ENCODE measurements around the gene CYP4F8. TPM values are rescaled to one million over a fixed set of nuclear protein-coding genes. Genes with fewer than 3 reads are reported as not detected.
"Not testable (repeated sequence)": the region's sequence is repeated elsewhere in the genome, so short reads cannot be mapped to it uniquely, and the experiment has no call there.

The CYP4F8 gene
- total RNA-seq, 4 donors from 2014 or later = not detected

DNA sequence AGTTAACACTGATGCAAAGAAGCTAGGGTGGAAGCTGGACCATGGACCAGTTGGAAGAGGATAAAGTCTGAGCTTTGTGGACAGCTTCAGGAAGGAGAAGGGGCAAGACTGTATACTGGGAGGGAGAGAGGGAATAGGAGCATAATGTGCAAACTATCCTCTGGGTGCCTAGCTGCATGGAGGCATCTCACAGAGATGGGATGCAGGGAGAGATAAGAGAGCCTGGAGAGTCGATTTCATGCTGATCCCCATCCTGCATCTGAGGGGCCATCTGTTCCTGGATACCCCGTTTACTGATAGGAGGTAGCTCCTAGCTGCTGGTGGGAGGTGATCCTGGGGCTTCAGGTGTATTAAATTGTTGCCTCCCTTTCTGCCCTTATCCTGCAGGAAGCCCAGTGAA is 34.5 kb downstream of the CYP4F8 start:
- TF ChIP-seq POLR2AphosphoS5 (IDR thresholded peaks at IDR 0.05) (no peak), POLR2A (IDR thresholded peaks at IDR 0.05) (no peak), EP300 (IDR thresholded peaks at IDR 0.05) (no peak)
- TF ChIP-seq, protein P1, sequence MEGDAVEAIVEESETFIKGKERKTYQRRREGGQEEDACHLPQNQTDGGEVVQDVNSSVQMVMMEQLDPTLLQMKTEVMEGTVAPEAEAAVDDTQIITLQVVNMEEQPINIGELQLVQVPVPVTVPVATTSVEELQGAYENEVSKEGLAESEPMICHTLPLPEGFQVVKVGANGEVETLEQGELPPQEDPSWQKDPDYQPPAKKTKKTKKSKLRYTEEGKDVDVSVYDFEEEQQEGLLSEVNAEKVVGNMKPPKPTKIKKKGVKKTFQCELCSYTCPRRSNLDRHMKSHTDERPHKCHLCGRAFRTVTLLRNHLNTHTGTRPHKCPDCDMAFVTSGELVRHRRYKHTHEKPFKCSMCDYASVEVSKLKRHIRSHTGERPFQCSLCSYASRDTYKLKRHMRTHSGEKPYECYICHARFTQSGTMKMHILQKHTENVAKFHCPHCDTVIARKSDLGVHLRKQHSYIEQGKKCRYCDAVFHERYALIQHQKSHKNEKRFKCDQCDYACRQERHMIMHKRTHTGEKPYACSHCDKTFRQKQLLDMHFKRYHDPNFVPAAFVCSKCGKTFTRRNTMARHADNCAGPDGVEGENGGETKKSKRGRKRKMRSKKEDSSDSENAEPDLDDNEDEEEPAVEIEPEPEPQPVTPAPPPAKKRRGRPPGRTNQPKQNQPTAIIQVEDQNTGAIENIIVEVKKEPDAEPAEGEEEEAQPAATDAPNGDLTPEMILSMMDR (IDR thresholded peaks at IDR 0.05) = no peak
- ATAC-seq = no peak
- H3K9me3 ChIP-seq = peaks cover 0 to 19% (median 0%) of the 10 kb centered on the region in 3 donors
- no peaks in the 10 kb centered on the region for H3K4me1 ChIP-seq
- 72 to 83% methylated on average over 2 of the region's 2 CpGs for WGBS, 2 donors (ENCODE audit: low coverage in 1 of 2)
- H3K4me3 ChIP-seq = no peak overlapping the region
- peaks cover 46% of the 10 kb centered on the region for H3K27me3 ChIP-seq
- no peak overlapping the region for H3K27ac ChIP-seq
- no peaks in the 10 kb centered on the region for H3K36me3 ChIP-seq

GRCh38 chr19:15650123-15650522 is 35.1 kb downstream of the CYP4F8 start:
- Histone ChIP-seq H3K27me3 (peaks cover 46% of the 10 kb centered on the region), H3K9me3 (peaks cover 0 to 19% (median 0%) of the 10 kb centered on the region in 3 donors)
- ATAC-seq, H3K4me1 ChIP-seq, H3K36me3 ChIP-seq, H3K4me3 ChIP-seq, H3K27ac ChIP-seq: not testable (repeated sequence)

DNA sequence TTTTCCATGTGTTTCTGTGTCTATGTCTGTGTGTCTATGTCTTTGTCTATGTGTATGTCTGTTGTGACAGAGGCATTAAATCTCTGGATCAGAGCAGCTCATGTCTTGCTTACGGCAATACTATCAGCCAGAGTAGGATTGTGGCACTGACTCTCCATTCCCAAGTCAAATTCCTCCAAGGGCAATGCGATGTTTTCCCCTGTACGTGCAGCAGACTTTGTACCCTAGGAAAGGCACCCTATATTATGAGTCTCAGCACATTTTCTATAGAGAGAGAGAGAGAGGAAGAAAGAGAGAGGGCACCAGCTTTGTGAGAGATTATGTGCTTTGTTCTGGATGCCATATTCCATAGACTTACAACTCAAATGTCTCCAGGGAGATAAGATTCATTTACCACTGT is 36.8 kb downstream of the CYP4F8 start:
- no peaks in the 10 kb centered on the region for H3K36me3 ChIP-seq
- WGBS, 2 donors (ENCODE audit: low coverage in 1 of 2) = 42 to 88% methylated on average over 2 to 3 of the region's 3 CpGs
- no peak for TF ChIP-seq EP300 (IDR thresholded peaks at IDR 0.05)
- TF ChIP-seq POLR2AphosphoS5 (IDR thresholded peaks at IDR 0.05) = no peak
- TF ChIP-seq POLR2A (IDR thresholded peaks at IDR 0.05) = no peak
- TF ChIP-seq, protein P1 (IDR thresholded peaks at IDR 0.05) = no peak
- no peak for ATAC-seq
- H3K9me3 ChIP-seq = peaks cover 0 to 19% (median 0%) of the 10 kb centered on the region in 3 donors
- H3K27ac ChIP-seq = no peak overlapping the region
- peaks cover 31% of the 10 kb centered on the region for H3K27me3 ChIP-seq
- H3K4me3 ChIP-seq = no peak overlapping the region
- H3K4me1 ChIP-seq = no peaks in the 10 kb centered on the region

GRCh38 chr19:15652559-15653278 is 37.7 kb downstream of the CYP4F8 start:
- TF ChIP-seq, protein P1 (IDR thresholded peaks at IDR 0.05) = no peak
- 56 to 70% methylated on average over 2 of the region's 8 CpGs for WGBS, 2 donors (ENCODE audit: low coverage in 1 of 2)
- no peak overlapping the region for H3K27ac ChIP-seq
- peaks cover 0 to 11% (median 0%) of the 10 kb centered on the region in 3 donors for H3K9me3 ChIP-seq
- no peak for ATAC-seq
- no peaks in the 10 kb centered on the region for H3K4me1 ChIP-seq
- no peak overlapping the region for H3K4me3 ChIP-seq
- no peaks in the 10 kb centered on the region for H3K36me3 ChIP-seq
- H3K27me3 ChIP-seq = peaks cover 35% of the 10 kb centered on the region

DNA sequence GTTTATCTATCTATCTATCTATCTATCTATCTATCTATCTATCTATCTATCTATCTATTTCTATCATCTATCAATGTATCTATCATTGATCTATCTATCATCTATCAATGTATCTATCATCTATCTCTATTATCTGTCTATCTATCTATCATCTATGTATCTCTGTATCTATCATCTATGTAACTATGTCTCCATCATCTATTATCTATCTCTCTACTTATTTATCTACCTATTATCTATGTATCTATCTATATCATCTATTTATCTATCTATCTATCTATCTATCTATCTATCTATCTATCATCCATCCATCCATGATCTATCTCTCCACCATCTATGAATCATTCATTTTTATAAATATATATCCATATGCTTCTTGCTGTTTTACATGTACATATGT is 41.4 kb downstream of the CYP4F8 start:
- Histone ChIP-seq H3K27ac (no peak overlapping the region), H3K27me3 (peaks cover 55% of the 10 kb centered on the region), H3K9me3 (no peaks in the 10 kb centered on the region), H3K4me1 (no peaks in the 10 kb centered on the region), H3K36me3 (no peaks in the 10 kb centered on the region), H3K4me3 (no peak overlapping the region)
- no peak for TF ChIP-seq POLR2A (IDR thresholded peaks at IDR 0.05)
- no peak for TF ChIP-seq POLR2AphosphoS5 (IDR thresholded peaks at IDR 0.05)
- TF ChIP-seq, protein P1 (IDR thresholded peaks at IDR 0.05) = no peak
- TF ChIP-seq EP300 (IDR thresholded peaks at IDR 0.05) = no peak
- ATAC-seq = no peak
